HepG2 (cell line): ENCODE measurements around the gene PPP2R5D. TPM values are rescaled to one million over a fixed set of nuclear protein-coding genes. Genes with fewer than 3 reads are reported as not detected.

ENCODE experiments used
- ATAC-seq: fragments of 200-7000 bp; cut with Tn5 transposase; 3 replicates; pipeline ENCODE4 v1.9.1; 2020; ENCODE audit warnings: mild to moderate bottlenecking, moderate library complexity
- BruUV-seq: library from RNA; stranded (reverse); fragments of 400-500 nt; replicated peaks from 2 replicates; lab custom pipeline; 2021; lab: Mats Ljungman, UMichigan
- CTCF ChIA-PET: fragments of 300-600 bp; formaldehyde crosslinking; extraction: SDS; loops from one replicate; lab custom pipeline; 2021; ENCODE audit warnings: low total read pairs, inconsistent platforms, low intra/inter-chr PET ratio; lab: Yijun Ruan, JAX
- POLR2A ChIA-PET: fragments of 350-600 bp; sonication (Branson Sonifier 250); formaldehyde crosslinking; loops from one replicate; lab custom pipeline; 2020; ENCODE audit warnings: antibody characterized with exemption, inconsistent platforms; lab: Yijun Ruan, JAX
- DNase-seq: peaks from one replicate; pipeline ENCODE4 v3.0.0-alpha.2; 2015; ENCODE audit warnings: low spot score
- FAIRE-seq: peaks from 3 replicates; lab custom pipeline; 2011; peaks lifted over from hg19 to GRCh38; lab: Jason Lieb, UNC
- H2AFZ ChIP-seq: one replicate; pipeline ENCODE4 v1.6.1; 2011; ENCODE audit warnings: low read length, inconsistent platforms
- H3K27ac ChIP-seq: fragments of 300-600 bp; 3 replicates; pipeline ENCODE4 v1.8.0; 2011; ENCODE audit warnings: mixed run types, mild to moderate bottlenecking, mixed read lengths, low read length, inconsistent platforms; ENCODE audit not compliant: insufficient read depth; ENCODE audit errors: extremely low read length
- H3K27me3 ChIP-seq, 2 experiments: fragments of 200-600 bp in 1 of 2; 2 replicates in 1 of 2; 3 replicates in 1 of 2; pipeline versions ENCODE4 v1.6.0 to v1.8.0; 2011; ENCODE audit warnings: low read length in 2 of 2, mild to moderate bottlenecking in 2 of 2, moderate library complexity in 2 of 2, inconsistent platforms in 1 of 2; ENCODE audit not compliant: insufficient read depth in 2 of 2, control insufficient read depth in 1 of 2
- H3K36me3 ChIP-seq, 2 experiments: fragments of 200-600 bp in 1 of 2; replicated peaks in 1 of 2; 2 replicates in 1 of 2; 3 replicates in 1 of 2; pipeline versions ENCODE4 v1.5.1 to v1.8.0; 2011; ENCODE audit warnings: low read length in 2 of 2, inconsistent platforms in 1 of 2; ENCODE audit not compliant: insufficient read depth in 2 of 2, control insufficient read depth in 1 of 2
- H3K4me1 ChIP-seq: 2 replicates; pipeline ENCODE4 v1.5.1; 2012; ENCODE audit warnings: low read length, inconsistent platforms; ENCODE audit not compliant: insufficient read depth
- H3K4me2 ChIP-seq: 2 replicates; pipeline ENCODE4 v1.6.0; 2011; ENCODE audit warnings: low read depth, low read length, inconsistent platforms
- H3K4me3 ChIP-seq, 3 experiments: fragments of 200-600 bp in 1 of 3; sonication (generic), shearing (Covaris generic) in 1 of 3; replicated peaks in 1 of 3; 2 replicates each; pipeline ENCODE4 v1.5.1; 2011 to 2016; ENCODE audit warnings: low read length in 3 of 3, inconsistent platforms in 2 of 3, low read depth in 2 of 3, mild to moderate bottlenecking in 2 of 3, control low read depth in 1 of 3, mixed read lengths in 1 of 3; ENCODE audit not compliant: insufficient read depth in 1 of 3
- H3K79me2 ChIP-seq: one replicate; pipeline ENCODE4 v1.6.1; 2011; ENCODE audit warnings: low read length, inconsistent platforms; ENCODE audit not compliant: insufficient read depth
- H3K9ac ChIP-seq: 2 replicates; pipeline ENCODE4 v1.6.0; 2011; ENCODE audit warnings: mild to moderate bottlenecking, low read depth, low read length, inconsistent platforms; ENCODE audit not compliant: insufficient read depth
- H3K9me3 ChIP-seq: 2 replicates; pipeline ENCODE4 v1.5.1; 2012; ENCODE audit warnings: mild to moderate bottlenecking, low read length
- H4K20me1 ChIP-seq: 2 replicates; pipeline ENCODE4 v1.6.0; 2011; ENCODE audit warnings: inconsistent platforms, mild to moderate bottlenecking, low read length, moderate library complexity; ENCODE audit not compliant: insufficient read depth
- FOXP4 ChIP-seq: sonication (generic); formaldehyde crosslinking; IDR thresholded peaks from 2 replicates; pipeline ENCODE4 v1.4.0; 2020; ENCODE audit warnings: missing genetic modification reagents
- ISX ChIP-seq: sonication (generic); formaldehyde crosslinking; conservative IDR thresholded peaks from 2 replicates; pipeline ENCODE4 v1.5.0; 2020; ENCODE audit warnings: missing genetic modification reagents
- MLX ChIP-seq: IDR thresholded peaks from 2 replicates; pipeline ENCODE4 v1.6.1; 2016
- NFE2L1 ChIP-seq: sonication (generic); formaldehyde crosslinking; IDR thresholded peaks from 2 replicates; pipeline ENCODE4 v1.4.0; 2020; ENCODE audit warnings: missing genetic modification reagents, mild to moderate bottlenecking, borderline replicate concordance
- NR2C2 ChIP-seq: sonication (generic); formaldehyde crosslinking; IDR thresholded peaks from 2 replicates; pipeline ENCODE4 v1.4.0; 2020; ENCODE audit warnings: missing genetic modification reagents, mild to moderate bottlenecking, moderate library complexity, borderline replicate concordance
- TMF1 ChIP-seq: sonication (generic); formaldehyde crosslinking; IDR thresholded peaks from 2 replicates; pipeline ENCODE4 v1.8.1; 2022; ENCODE audit warnings: low read depth, missing genetic modification reagents
- ZBTB14 ChIP-seq: sonication (generic); formaldehyde crosslinking; IDR thresholded peaks from 2 replicates; pipeline ENCODE4 v1.4.0; 2020; ENCODE audit warnings: missing genetic modification reagents
- ZBTB2 ChIP-seq: sonication (generic); formaldehyde crosslinking; IDR thresholded peaks from 2 replicates; pipeline ENCODE4 v1.8.0; 2022; ENCODE audit warnings: low read depth, missing genetic modification reagents
- ZC3H13 ChIP-seq: sonication (generic); formaldehyde crosslinking; IDR thresholded peaks from 2 replicates; pipeline ENCODE4 v1.8.1; 2023; ENCODE audit warnings: mild to moderate bottlenecking, missing genetic modification reagents, moderate library complexity
- ZFYVE20 ChIP-seq: sonication (generic); formaldehyde crosslinking; IDR thresholded peaks from 2 replicates; pipeline ENCODE4 v1.8.0; 2023; ENCODE audit warnings: low read depth, mild to moderate bottlenecking, moderate library complexity, missing genetic modification reagents, borderline replicate concordance
- ZNF3 ChIP-seq: IDR thresholded peaks from 2 replicates; pipeline ENCODE4 v1.7.0; 2017; ENCODE audit warnings: inconsistent platforms
- ZNF326 ChIP-seq: sonication (generic); formaldehyde crosslinking; IDR thresholded peaks from 2 replicates; pipeline ENCODE4 v1.4.0; 2020; ENCODE audit warnings: missing genetic modification reagents, borderline replicate concordance
- ZNF615 ChIP-seq: sonication (generic); formaldehyde crosslinking; IDR thresholded peaks from 2 replicates; pipeline ENCODE4 v1.5.0; 2020; ENCODE audit warnings: mild to moderate bottlenecking, missing genetic modification reagents, borderline replicate concordance
- WGBS: methylation state at CpG from one replicate; pipeline ENCODE4 v1.1.6; 2017; ENCODE audit warnings: low lambda C conversion rate; 5-methylcytosine and 5-hydroxymethylcytosine counted together
- in situ Hi-C: cut with HindIII; loops from 2 replicates; pipeline ENCODE4 v1.10.0; 2017; ENCODE audit warnings: low pct_unique_long_range_greater_than_20kb; ENCODE audit not compliant: extremely low pct_ligation_motif_present
- intact Hi-C: fragments of 100-400 bp; cut with micrococcal nuclease; formaldehyde crosslinking; loops from one replicate; pipeline ENCODE4 v1.10.0; 2022; ENCODE audit not compliant: unreplicated experiment
- polyA plus RNA-seq, 8 experiments: library from polyadenylated mRNA; depleted of rRNA in 3 of 8; stranded (reverse) in 7 of 8; unstranded in 1 of 8; fragments of >200 nt; fragmentation: Illumina TruSeq in 4 of 8; extraction: Trizol in 4 of 8; gene quantifications; 2 replicates each; pipeline versions ENCODE4 v1.2.1 to v1.2.3, GENCODE V29; 2011 to 2016; ENCODE audit warnings: low read depth in 4 of 8, missing spikeins in 1 of 8, mixed read lengths in 1 of 8; ENCODE audit not compliant: insufficient read depth in 1 of 8
- total RNA-seq, 5 experiments: library from RNA; depleted of rRNA; stranded (reverse); fragments of >200 nt; fragmentation: Illumina TruSeq; extraction: Trizol; gene quantifications; 2 replicates each; pipeline ENCODE4 v1.2.3, GENCODE V29; 2016; ENCODE audit warnings: low read depth in 1 of 5

The PPP2R5D gene
- total and polyA plus RNA-seq, 2 of the 13 experiments (the other 11 are each of a cell fraction or from before 2014, with no cell fraction given) = 53.7 to 60.4 TPM

- no peaks in the 10 kb centered on the region for H3K27me3 ChIP-seq
- H2AFZ ChIP-seq = no peak overlapping the region
- no peaks in the 10 kb centered on the region for H3K9me3 ChIP-seq
- no peak overlapping the region for H3K27ac ChIP-seq
- no peaks in the 10 kb centered on the region for H4K20me1 ChIP-seq
- POLR2A ChIA-PET = interaction anchor here (1.7 to 3.2 kb wide), 2 partner anchors 11 to 38 kb away, joined by 5 to 25 read pairs; partner anchors contain the start of genes CNPY3 and PEX6
- H3K79me2 ChIP-seq = no peaks in the 10 kb centered on the region
- FAIRE-seq = no peak
- no peak for DNase-seq
- no peak overlapping the region for H3K4me2 ChIP-seq
- intact Hi-C loops = no loop called here
- in situ Hi-C loops = no loop called here
- no peak for ATAC-seq
- TF ChIP-seq ZNF615 = no peak
- no peak for TF ChIP-seq TMF1 (CRISPR knock-in tag)
- no peak for TF ChIP-seq NR2C2 (CRISPR knock-in tag)
- no peak for TF ChIP-seq ZFYVE20 (CRISPR knock-in tag)
- no peak for TF ChIP-seq ZBTB2 (CRISPR knock-in tag)
- no peak for TF ChIP-seq ZBTB14 (CRISPR knock-in tag)
- TF ChIP-seq ZC3H13 = no peak
- no peak for TF ChIP-seq ZNF3 (CRISPR knock-in tag)
- no peak for TF ChIP-seq MLX (CRISPR knock-in tag)
- TF ChIP-seq ISX (CRISPR knock-in tag) = no peak
- TF ChIP-seq ZNF326 (CRISPR knock-in tag) = no peak
- TF ChIP-seq NFE2L1 = no peak
- TF ChIP-seq FOXP4 = no peak
- TF ChIP-seq, all 625 proteins: peak for 0
- Histone ChIP-seq H3K9ac (no peak overlapping the region), H3K36me3 (0 out of 5 replicates have a peak, but pooled peaks cover 0 to 1% of the 10 kb centered on the region in 2 experiments), H3K4me3 (no peak overlapping the region), H3K4me1 (peaks cover 47% of the 10 kb centered on the region)
- CTCF ChIA-PET = no interaction called here
- 97% methylated on average over 11 of the region's 11 CpGs for WGBS
- no TSS peak for BruUV-seq
Observed at GRCh38 chr6:42967228-42967627, 17.1 kb upstream of the PPP2R5D start.
